Activated T-helper 2 cell treated with anti-CD3 and anti-CD28 coated beads, Interferon-gamma antibody, Interleukin-2, Interleukin-4, amounts not matched to agents 10 μg/mL and 5 μg/mL and 100 μg/mL, durations not matched to agents 14 hours and 24 hours and 36 hours (primary cell): ENCODE measurements around the gene MBIP. TPM values are rescaled to one million over a fixed set of nuclear protein-coding genes. Genes with fewer than 3 reads are reported as not detected.
"Not testable (repeated sequence)": the region's sequence is repeated elsewhere in the genome, so short reads cannot be mapped to it uniquely, and the experiment has no call there.

Experiments
- DNase-seq: peaks from one replicate; pipeline ENCODE4 v3.0.0; 2021; ENCODE audit warnings: low spot score
- H3K27ac Mint-ChIP-seq: one replicate; pipeline ENCODE4 v1.8.0; 2021; ENCODE audit warnings: mixed read lengths
- H3K27me3 Mint-ChIP-seq: one replicate; pipeline ENCODE4 v1.8.0; 2021; ENCODE audit warnings: low read depth, mixed read lengths
- H3K36me3 Mint-ChIP-seq: one replicate; pipeline ENCODE4 v1.8.0; 2021; ENCODE audit warnings: low read depth, mixed read lengths
- H3K4me1 Mint-ChIP-seq: one replicate; pipeline ENCODE4 v1.8.0; 2021; ENCODE audit warnings: low read depth, mixed read lengths
- H3K4me3 Mint-ChIP-seq: one replicate; pipeline ENCODE4 v1.8.0; 2021; ENCODE audit warnings: low read depth, mild to moderate bottlenecking, moderate library complexity, mixed read lengths
- H3K9me3 Mint-ChIP-seq: one replicate; pipeline ENCODE4 v1.8.0; 2021; ENCODE audit warnings: mixed read lengths
- intact Hi-C: fragments of 100-400 bp; cut with micrococcal nuclease; formaldehyde crosslinking; loops from one replicate; pipeline ENCODE4 v1.15.1; 2023
- total RNA-seq: library from RNA; stranded (reverse); gene quantifications from 2 replicates; pipeline ENCODE4 v1.2.3, GENCODE V29; 2022

The MBIP gene
- total RNA-seq, 1 donor from 2014 or later: 29.5 TPM

DNA sequence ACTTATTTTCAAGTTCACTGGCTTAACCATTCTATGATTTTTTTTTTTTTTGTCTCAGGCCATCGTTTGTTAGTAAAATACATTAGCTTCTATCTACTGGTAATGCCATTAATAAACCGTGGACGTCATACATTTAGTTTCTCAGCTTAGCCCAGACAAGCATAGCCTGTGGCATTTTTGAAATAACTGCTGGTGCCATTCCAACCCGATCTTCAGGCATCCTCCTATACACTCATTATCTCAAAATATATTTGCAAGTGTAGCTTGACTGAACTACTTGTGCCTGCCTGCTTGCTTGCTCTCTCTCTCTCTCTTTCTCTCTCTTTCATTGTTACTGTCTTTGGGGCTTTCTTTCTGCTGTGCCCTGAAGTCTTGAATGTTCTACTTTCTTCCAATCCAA is 12.7 kb upstream of the MBIP start:
- no peak for DNase-seq
- H3K4me1 Mint-ChIP-seq: no peaks in the 10 kb centered on the region
- H3K36me3 Mint-ChIP-seq: no peaks in the 10 kb centered on the region
- H3K4me3 Mint-ChIP-seq: no peak overlapping the region
- peaks cover 18% of the 10 kb centered on the region for H3K27me3 Mint-ChIP-seq
- H3K9me3 Mint-ChIP-seq: no peaks in the 10 kb centered on the region
- intact Hi-C loops: no loop called here
- H3K27ac Mint-ChIP-seq: no peak overlapping the region

DNA sequence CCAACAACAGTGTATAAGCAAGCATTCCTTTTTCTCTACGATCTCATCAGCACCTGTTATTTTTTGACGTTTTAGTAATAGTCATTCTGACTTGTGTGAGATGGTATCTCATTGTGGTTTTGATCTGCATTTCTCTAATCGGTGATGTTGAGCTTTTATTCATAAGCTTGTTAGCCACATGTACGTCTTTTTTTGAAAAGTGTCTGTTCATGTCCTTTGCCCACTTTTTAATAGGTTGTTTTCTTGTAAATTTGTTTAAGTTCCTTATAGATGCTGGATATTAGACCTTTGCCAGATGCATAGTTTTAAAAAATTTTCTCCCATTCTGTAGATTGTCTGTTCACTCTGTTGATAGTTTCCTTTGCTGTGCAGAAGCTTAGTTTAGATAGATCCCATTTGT is 7.1 kb upstream of the MBIP start:
- H3K4me1 Mint-ChIP-seq, H3K9me3 Mint-ChIP-seq, DNase-seq, H3K36me3 Mint-ChIP-seq, H3K4me3 Mint-ChIP-seq, H3K27ac Mint-ChIP-seq, intact Hi-C loops: not testable (repeated sequence)
- H3K27me3 Mint-ChIP-seq: peaks cover 32% of the 10 kb centered on the region

DNA sequence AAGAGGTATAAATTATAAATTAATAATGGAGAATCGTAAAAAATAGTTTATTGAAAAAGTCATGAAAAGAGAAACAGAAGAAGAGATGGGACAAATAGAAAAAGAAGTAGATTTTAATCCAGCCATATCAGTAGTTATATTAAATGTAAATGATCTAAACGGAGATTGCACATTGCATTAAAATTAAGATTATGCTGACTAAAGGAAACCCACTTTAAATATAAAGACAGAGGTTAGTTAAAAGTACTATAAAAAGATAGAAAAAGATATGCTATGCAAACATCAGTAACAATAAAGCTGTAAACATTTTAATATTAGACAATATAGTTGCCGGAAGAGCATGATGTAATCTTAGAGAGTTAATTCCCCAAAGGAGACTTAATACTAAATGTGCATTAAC is 5.4 kb upstream of the MBIP start:
- H3K4me3 Mint-ChIP-seq: no peak overlapping the region
- no peak overlapping the region for H3K27ac Mint-ChIP-seq
- intact Hi-C loops: no loop called here
- no peaks in the 10 kb centered on the region for H3K36me3 Mint-ChIP-seq
- H3K27me3 Mint-ChIP-seq: peaks cover 30% of the 10 kb centered on the region
- peaks cover 3% of the 10 kb centered on the region for H3K9me3 Mint-ChIP-seq
- H3K4me1 Mint-ChIP-seq: peaks cover 2% of the 10 kb centered on the region
- no peak for DNase-seq

DNA sequence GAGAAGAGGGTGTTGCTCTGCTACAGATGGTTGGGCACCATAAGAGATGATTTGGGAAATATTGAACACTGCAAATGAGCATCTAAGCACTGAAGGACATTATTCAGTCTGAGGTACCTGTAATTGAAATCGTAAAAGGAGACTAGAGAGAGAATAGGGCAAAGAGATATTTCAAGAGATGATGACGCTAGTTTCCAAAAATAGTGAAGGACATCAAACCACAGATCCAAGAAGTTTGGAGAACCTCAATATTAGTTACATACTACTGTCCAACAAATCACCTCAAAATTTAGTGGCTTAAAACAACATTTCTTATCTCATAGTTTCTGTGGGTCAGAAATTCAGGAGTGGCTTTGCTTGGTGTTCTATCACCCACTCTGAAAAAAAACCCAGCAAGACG is 4.5 kb upstream of the MBIP start:
- Mint-ChIP-seq H3K9me3 (peaks cover 6% of the 10 kb centered on the region), H3K4me3 (no peak overlapping the region), H3K4me1 (peaks cover 6% of the 10 kb centered on the region)

DNA sequence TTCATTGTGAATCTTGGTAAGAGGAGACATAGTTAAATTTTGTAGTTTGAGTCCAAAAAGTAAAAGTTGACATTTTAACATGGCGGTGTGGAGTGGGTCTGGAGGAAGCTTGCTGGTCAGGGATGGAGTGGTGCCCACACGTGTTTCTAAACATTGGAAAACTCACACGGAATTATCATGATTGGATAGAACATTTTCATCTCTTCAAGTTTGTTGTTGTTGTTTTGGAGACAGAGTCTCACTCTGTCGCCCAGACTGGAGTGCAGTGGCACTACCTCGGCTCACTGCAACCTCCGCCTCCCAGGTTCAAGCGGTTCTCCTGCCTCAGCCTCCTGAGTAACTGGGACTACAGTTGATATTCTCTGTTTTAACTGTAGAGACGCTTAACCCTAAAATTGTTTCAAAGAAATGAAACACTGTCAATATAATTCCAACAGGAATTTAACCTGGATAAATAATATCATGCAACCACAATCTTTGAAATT is 502 bp upstream of the MBIP start:
- Mint-ChIP-seq H3K27me3 (peaks cover 17% of the 10 kb centered on the region), H3K4me1 (peaks cover 26% of the 10 kb centered on the region), H3K27ac (peak overlapping the region; percentile 89), H3K9me3 (peaks cover 3% of the 10 kb centered on the region), H3K4me3 (peak overlapping the region; percentile 95), H3K36me3 (peaks cover 5% of the 10 kb centered on the region)
- DNase-seq: no peak
- intact Hi-C loops: loop anchor here (5.0 kb wide), 1 partner anchor 494 kb away; the partner anchor contains the start of gene BRMS1L

More for the DNA sequence above, 4.5 kb upstream of the MBIP start:
- Mint-ChIP-seq H3K27ac (no peak overlapping the region), H3K27me3 (peaks cover 31% of the 10 kb centered on the region), H3K36me3 (peaks cover 2% of the 10 kb centered on the region)
- intact Hi-C loops: loop anchor here (5.0 kb wide), 1 partner anchor 498 kb away; the partner anchor contains the start of gene BRMS1L
- no peak for DNase-seq

DNA sequence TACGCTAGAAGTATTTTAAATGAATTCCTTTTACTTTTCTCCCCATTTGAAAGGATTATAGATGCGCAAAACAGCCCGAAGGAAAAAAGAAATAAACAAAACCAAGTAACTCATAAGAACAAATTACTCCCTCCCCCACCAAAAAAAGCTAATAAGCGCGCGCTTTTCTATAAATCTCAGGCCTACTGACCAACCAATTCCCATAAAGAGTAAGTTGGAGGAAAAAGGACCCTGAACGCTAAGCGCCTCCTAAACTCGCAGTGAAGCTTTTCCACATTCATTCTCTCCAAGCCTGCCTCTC is 588 bp downstream of the MBIP start:
- Mint-ChIP-seq H3K27me3 (peaks cover 16% of the 10 kb centered on the region), H3K27ac (peak overlapping the region; percentile 89), H3K4me3 (peak overlapping the region; percentile 95), H3K36me3 (peaks cover 8% of the 10 kb centered on the region), H3K4me1 (peaks cover 34% of the 10 kb centered on the region), H3K9me3 (peaks cover 3% of the 10 kb centered on the region)
- DNase-seq: no peak
- intact Hi-C loops: loop anchor here (5.0 kb wide), 4 partner anchors 52 to 493 kb away; partner anchors contain the start of gene BRMS1L

DNA sequence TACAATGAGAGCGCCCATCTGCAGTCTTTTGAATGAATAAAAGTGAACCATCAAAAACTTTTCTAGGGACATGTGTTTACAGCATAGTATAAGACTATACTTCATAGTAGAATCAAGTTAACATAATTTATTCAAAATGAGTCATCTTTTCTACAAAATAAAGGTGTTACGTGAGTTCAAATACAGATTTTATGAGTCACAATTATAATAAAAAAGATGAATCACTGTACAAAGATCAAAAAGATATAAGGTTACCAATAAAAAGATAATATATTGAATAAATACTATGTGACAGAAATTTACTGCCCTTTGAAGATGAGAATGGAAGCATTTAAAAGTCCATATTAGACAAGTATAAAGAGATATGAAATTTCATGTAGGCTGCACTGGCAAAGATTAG is 2.8 kb downstream of the MBIP start:
- intact Hi-C loops: loop anchor here (5.0 kb wide), 3 partner anchors 55 to 385 kb away; no protein-coding TSS in a partner anchor
- Mint-ChIP-seq H3K27ac (no peak overlapping the region), H3K9me3 (peaks cover 3% of the 10 kb centered on the region), H3K4me3 (no peak overlapping the region), H3K4me1 (peaks cover 37% of the 10 kb centered on the region), H3K36me3 (peaks cover 25% of the 10 kb centered on the region), H3K27me3 (peaks cover 3% of the 10 kb centered on the region)
- no peak for DNase-seq

DNA sequence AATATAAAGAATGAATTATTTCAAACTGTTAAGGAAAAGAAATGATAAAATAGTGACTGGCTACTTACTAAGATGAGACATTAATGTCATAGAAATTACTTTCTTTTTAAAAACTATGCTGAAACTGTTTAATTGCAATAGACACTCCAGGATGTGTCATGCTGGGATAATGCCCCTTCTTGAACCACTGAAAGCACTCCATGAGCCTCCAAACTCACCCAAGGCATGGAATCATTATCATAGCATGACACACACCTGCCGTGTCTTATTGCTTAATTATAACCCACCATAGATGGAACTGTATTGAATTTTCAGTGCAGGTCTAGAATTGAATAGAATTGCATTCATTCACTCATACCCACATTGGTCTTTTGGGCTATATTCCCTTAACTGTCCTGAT is 4.3 kb downstream of the MBIP start:
- no peak overlapping the region for H3K4me3 Mint-ChIP-seq

DNA sequence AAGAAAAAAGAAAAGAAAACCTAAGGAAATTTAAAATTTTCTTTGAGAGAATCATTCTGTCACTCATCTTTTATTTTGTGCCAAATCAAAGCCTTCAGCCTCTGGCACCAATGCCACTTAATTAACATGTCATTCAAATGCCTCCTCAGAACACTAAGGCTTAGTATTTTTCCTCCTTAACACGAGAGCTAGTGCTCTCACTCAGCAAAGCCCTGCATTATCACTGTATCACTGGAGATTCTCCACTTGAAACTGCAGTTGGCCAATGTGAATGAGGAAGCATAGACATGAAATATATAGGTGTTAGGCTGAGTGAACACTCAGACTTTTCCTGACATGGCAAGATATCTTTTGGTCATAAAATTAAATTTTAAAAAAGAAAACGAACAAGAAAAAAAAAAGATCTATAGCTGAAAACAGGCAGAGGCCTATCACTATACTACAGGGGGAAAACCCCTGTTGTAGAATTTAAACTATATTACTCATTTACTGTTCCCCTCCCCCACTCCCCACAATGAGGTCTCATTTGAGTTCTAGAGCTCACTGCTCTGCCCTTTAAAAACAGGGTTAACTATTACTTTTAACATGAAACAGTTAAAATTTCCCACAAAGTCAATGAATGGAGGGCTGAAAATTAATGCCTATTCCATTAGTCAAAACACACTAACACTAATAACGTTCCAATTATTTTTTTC is 5.1 kb downstream of the MBIP start:
- no peak for DNase-seq
- Mint-ChIP-seq H3K27ac (peak overlapping the region; percentile 82), H3K4me1 (peaks cover 33% of the 10 kb centered on the region), H3K4me3 (no peak overlapping the region), H3K9me3 (no peaks in the 10 kb centered on the region), H3K36me3 (peaks cover 40% of the 10 kb centered on the region), H3K27me3 (no peaks in the 10 kb centered on the region)
- intact Hi-C loops: loop anchor here (5.0 kb wide), 3 partner anchors 57 to 383 kb away; no protein-coding TSS in a partner anchor

More for the DNA sequence above, 4.3 kb downstream of the MBIP start:
- no peak overlapping the region for H3K27ac Mint-ChIP-seq
- intact Hi-C loops: loop anchor here (5.0 kb wide), 3 partner anchors 56 to 384 kb away; no protein-coding TSS in a partner anchor
- H3K27me3 Mint-ChIP-seq: peaks cover 3% of the 10 kb centered on the region
- no peak for DNase-seq
- peaks cover 3% of the 10 kb centered on the region for H3K9me3 Mint-ChIP-seq
- H3K36me3 Mint-ChIP-seq: peaks cover 34% of the 10 kb centered on the region
- H3K4me1 Mint-ChIP-seq: peaks cover 37% of the 10 kb centered on the region

DNA sequence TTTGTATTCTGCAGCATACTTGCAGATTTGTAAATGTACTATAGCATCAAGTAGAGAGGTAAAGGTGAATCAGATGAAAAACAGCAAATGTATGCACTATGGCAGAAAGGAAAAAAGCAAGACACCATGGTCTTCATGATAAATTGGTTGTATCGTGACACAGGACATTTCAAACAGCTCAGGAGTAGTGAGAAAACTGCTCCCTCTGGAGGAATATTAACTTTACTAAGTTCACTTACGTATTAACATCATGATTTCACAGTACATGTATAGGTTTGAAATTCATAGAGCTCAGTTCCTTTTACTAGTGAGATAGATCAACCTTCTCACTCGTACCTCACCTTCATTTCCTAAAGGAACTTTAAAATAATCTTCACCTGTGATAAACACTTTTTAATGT is 6.5 kb downstream of the MBIP start:
- Mint-ChIP-seq H3K4me1 (peaks cover 30% of the 10 kb centered on the region), H3K4me3 (no peak overlapping the region)

DNA sequence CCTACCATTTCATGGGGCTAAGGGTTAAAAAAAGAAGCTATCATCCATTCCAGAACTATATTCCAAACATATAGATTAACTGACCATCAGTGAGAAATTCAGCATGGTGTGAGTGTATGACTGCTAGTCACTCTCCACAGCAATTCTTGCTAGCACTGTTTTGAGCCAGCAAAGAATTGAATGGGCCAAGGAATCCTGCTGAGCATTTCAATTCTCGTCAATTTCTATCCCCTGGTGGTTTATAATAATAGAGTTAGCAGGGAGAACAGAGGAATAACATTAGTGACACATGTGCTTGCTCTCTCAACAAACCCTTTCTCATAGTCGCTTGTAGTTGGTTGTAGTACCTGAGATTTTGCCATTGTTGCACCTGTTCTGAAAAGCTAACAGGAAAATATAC is 7.2 kb downstream of the MBIP start:
- H3K4me3 Mint-ChIP-seq: no peak overlapping the region
- H3K27me3 Mint-ChIP-seq: no peaks in the 10 kb centered on the region
- peaks cover 26% of the 10 kb centered on the region for H3K4me1 Mint-ChIP-seq
- no peak for DNase-seq
- H3K9me3 Mint-ChIP-seq: no peaks in the 10 kb centered on the region
- H3K36me3 Mint-ChIP-seq: peaks cover 60% of the 10 kb centered on the region
- intact Hi-C loops: no loop called here
- H3K27ac Mint-ChIP-seq: no peak overlapping the region

More for the DNA sequence above, 6.5 kb downstream of the MBIP start:
- Mint-ChIP-seq H3K27ac (no peak overlapping the region), H3K27me3 (no peaks in the 10 kb centered on the region), H3K36me3 (peaks cover 53% of the 10 kb centered on the region), H3K9me3 (no peaks in the 10 kb centered on the region)
- intact Hi-C loops: no loop called here
- DNase-seq: no peak

DNA sequence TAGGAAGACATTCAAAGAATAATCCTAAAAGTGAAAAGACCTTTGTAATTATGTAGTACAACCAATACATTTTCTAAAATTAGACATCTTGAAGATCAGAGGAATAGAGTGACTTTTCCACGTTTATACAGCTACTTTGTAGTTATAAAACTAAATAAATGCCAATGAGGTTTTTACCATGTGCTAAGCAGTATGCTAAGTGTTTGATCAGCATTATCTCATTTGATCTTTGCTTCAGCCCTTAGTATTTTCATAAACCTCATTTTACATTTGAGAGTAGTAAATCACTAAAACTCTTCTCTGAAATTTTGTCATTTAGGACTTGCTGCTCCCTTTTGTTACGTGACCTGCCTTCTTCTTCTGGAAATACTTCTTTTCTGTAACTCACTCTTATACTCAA is 13.6 kb downstream of the MBIP start:
- Mint-ChIP-seq H3K27me3 (no peaks in the 10 kb centered on the region), H3K4me1 (peaks cover 3% of the 10 kb centered on the region), H3K9me3 (no peaks in the 10 kb centered on the region), H3K4me3 (no peak overlapping the region), H3K36me3 (peaks cover 73% of the 10 kb centered on the region), H3K27ac (no peak overlapping the region)
- no peak for DNase-seq
- intact Hi-C loops: no loop called here

DNA sequence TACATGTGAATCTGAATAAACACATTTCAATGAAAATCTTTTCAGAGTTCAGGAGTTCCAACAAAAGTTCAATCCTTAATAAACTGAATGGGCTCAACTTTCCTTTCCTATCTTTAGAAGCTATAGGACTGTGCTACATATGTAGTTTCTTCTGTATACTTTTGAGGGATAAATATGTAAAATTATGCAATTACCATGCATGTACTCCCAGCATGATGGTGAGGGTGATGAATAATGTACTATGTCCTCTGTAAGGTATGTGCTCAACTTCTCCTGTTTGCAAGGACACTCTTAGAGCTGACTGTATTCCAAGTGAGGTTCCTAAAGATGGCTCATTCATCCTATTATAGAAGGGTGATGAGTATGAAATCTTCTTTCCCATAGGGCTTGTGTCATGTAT is 15.5 kb downstream of the MBIP start:
- no peak overlapping the region for H3K4me3 Mint-ChIP-seq
- H3K27ac Mint-ChIP-seq: no peak overlapping the region
- intact Hi-C loops: no loop called here
- no peak for DNase-seq
- no peaks in the 10 kb centered on the region for H3K27me3 Mint-ChIP-seq
- peaks cover 3% of the 10 kb centered on the region for H3K4me1 Mint-ChIP-seq
- peaks cover 58% of the 10 kb centered on the region for H3K36me3 Mint-ChIP-seq
- no peaks in the 10 kb centered on the region for H3K9me3 Mint-ChIP-seq
